Stimulated activated CD8-positive, alpha-beta memory T cell treated with anti-CD3 and anti-CD28 coated beads, Interleukin-12 subunit alpha, Interleukin-12 subunit beta, amount 100 ng/mL, for 4 hours (primary cell): Measurements from ENCODE around the gene MRC1.

Experiments
- DNase-seq: peaks from one replicate; pipeline ENCODE4 v3.0.0-alpha.2; 2020; ENCODE audit warnings: low read depth

MRC1 gene

GRCh38 chr10:17847585-17848296 is 38.6 kb downstream of the MRC1 start:
- no peak for DNase-seq

- DNase-seq = no peak
Observed at GRCh38 chr10:17848646-17849045, 39.5 kb downstream of the MRC1 start.

GRCh38 chr10:17850501-17850900 is 41.4 kb downstream of the MRC1 start:
- DNase-seq = no peak

- DNase-seq = no peak
Observed at GRCh38 chr10:17851611-17852010, 42.5 kb downstream of the MRC1 start.

GRCh38 chr10:17854044-17854652 is 45.0 kb downstream of the MRC1 start:
- no peak for DNase-seq

- DNase-seq = no peak
Observed at GRCh38 chr10:17857040-17857439, 47.9 kb downstream of the MRC1 start.

GRCh38 chr10:17859492-17860156 is 50.5 kb downstream of the MRC1 start:
- no peak for DNase-seq

GRCh38 chr10:17861760-17862159 is 52.6 kb downstream of the MRC1 start:
- no peak for DNase-seq

GRCh38 chr10:17865351-17865750 is 56.2 kb downstream of the MRC1 start:
- no peak for DNase-seq

- no peak for DNase-seq
Observed at GRCh38 chr10:17866346-17866745, 57.2 kb downstream of the MRC1 start.

- no peak for DNase-seq
Observed at GRCh38 chr10:17867056-17867455, 57.9 kb downstream of the MRC1 start.

GRCh38 chr10:17871036-17871435 is 61.9 kb downstream of the MRC1 start:
- DNase-seq = no peak

- no peak for DNase-seq
Observed at GRCh38 chr10:17872191-17873091, 63.3 kb downstream of the MRC1 start.

- no peak for DNase-seq
Observed at GRCh38 chr10:17873946-17874345, 64.8 kb downstream of the MRC1 start.

GRCh38 chr10:17877121-17877520 is 68.0 kb downstream of the MRC1 start:
- DNase-seq = no peak

GRCh38 chr10:17878896-17879295 is 69.7 kb downstream of the MRC1 start:
- no peak for DNase-seq

GRCh38 chr10:17880601-17881000 is 71.5 kb downstream of the MRC1 start:
- DNase-seq = no peak

GRCh38 chr10:17882557-17882956 is 73.4 kb downstream of the MRC1 start:
- DNase-seq = no peak

- no peak for DNase-seq
Observed at GRCh38 chr10:17883621-17884020, 74.5 kb downstream of the MRC1 start.

- DNase-seq = no peak
Observed at GRCh38 chr10:17888189-17888588, 79.0 kb downstream of the MRC1 start.

GRCh38 chr10:17891435-17891834 is 82.3 kb downstream of the MRC1 start:
- no peak for DNase-seq

GRCh38 chr10:17904564-17904963 is 95.4 kb downstream of the MRC1 start:
- no peak for DNase-seq
